OCI-LY7 (cell line): ENCODE data around the gene GRID1. TPM values are rescaled to one million over a fixed set of nuclear protein-coding genes. Genes with fewer than 3 reads are reported as not detected.

Experiments
- BruUV-seq: library from RNA; stranded (reverse); fragments of 400-500 nt; replicated peaks from 2 replicates; lab custom pipeline; 2021; lab: Mats Ljungman, UMichigan
- CTCF ChIA-PET: fragments of 300-600 bp; sonication (Branson Sonifier 250); formaldehyde crosslinking; loops from one replicate; lab custom pipeline; 2022; ENCODE audit warnings: antibody characterized with exemption; ENCODE audit not compliant: unreplicated experiment; lab: Charles Lee
- POLR2A ChIA-PET: fragments of 300-600 bp; sonication (Branson Sonifier 250); formaldehyde crosslinking; loops from one replicate; lab custom pipeline; 2022; ENCODE audit warnings: antibody characterized with exemption; lab: Charles Lee
- DNase-seq: peaks from one replicate; pipeline ENCODE4 v3.0.0-alpha.2; 2015; ENCODE audit warnings: low spot score
- H2AFZ ChIP-seq: fragments of 200-600 bp; sonication (generic), shearing (Covaris generic); 2 replicates; pipeline ENCODE4 v1.6.1; 2014; ENCODE audit warnings: mild to moderate bottlenecking, antibody characterized with exemption, low read length, moderate library complexity
- H3K27ac ChIP-seq: fragments of 200-600 bp; sonication (generic); 2 replicates; pipeline ENCODE4 v1.5.1; 2014; ENCODE audit warnings: mixed run types, low read depth, mild to moderate bottlenecking, moderate library complexity, low read length, inconsistent platforms; ENCODE audit not compliant: poor library complexity, severe bottlenecking
- H3K36me3 ChIP-seq: fragments of 200-600 bp; sonication (generic); 2 replicates; pipeline ENCODE4 v1.6.1; 2014; ENCODE audit warnings: mild to moderate bottlenecking, antibody characterized with exemption, low read length, moderate library complexity, mixed read lengths; ENCODE audit not compliant: insufficient read depth
- H3K4me1 ChIP-seq: fragments of 200-600 bp; sonication (generic); 2 replicates; pipeline ENCODE4 v1.5.1; 2014; ENCODE audit warnings: mild to moderate bottlenecking, low read length; ENCODE audit not compliant: insufficient read depth, poor library complexity, severe bottlenecking
- H3K4me2 ChIP-seq: fragments of 200-600 bp; sonication (generic); 2 replicates; pipeline ENCODE4 v1.6.1; 2014; ENCODE audit warnings: mild to moderate bottlenecking, low read length
- H3K4me3 ChIP-seq: fragments of 200-600 bp; sonication (generic); 2 replicates; pipeline ENCODE4 v1.5.1; 2014; ENCODE audit warnings: mild to moderate bottlenecking, low read depth, low read length; ENCODE audit not compliant: poor library complexity, severe bottlenecking
- H3K79me2 ChIP-seq: fragments of 200-600 bp; sonication (generic); 2 replicates; pipeline ENCODE4 v1.6.1; 2016; ENCODE audit warnings: low read depth, mild to moderate bottlenecking, low read length, moderate library complexity, mixed read lengths; ENCODE audit not compliant: insufficient read depth
- H3K9me2 ChIP-seq: fragments of 200-600 bp; sonication (generic); 2 replicates; pipeline ENCODE4 v1.6.1; 2016; ENCODE audit warnings: mild to moderate bottlenecking, low read length, mixed read lengths; ENCODE audit not compliant: insufficient read depth
- H3K9me3 ChIP-seq: fragments of 200-600 bp; sonication (generic); 2 replicates; pipeline ENCODE4 v1.6.1; 2014; ENCODE audit warnings: mild to moderate bottlenecking, mixed run types, low read length, mixed read lengths
- H4K20me1 ChIP-seq: fragments of 200-600 bp; sonication (generic); 2 replicates; pipeline ENCODE4 v1.6.1; 2014; ENCODE audit warnings: mild to moderate bottlenecking, antibody characterized with exemption, low read length, moderate library complexity, mixed read lengths; ENCODE audit not compliant: insufficient read depth
- EZH2phosphoT487 ChIP-seq: fragments of 200-600 bp; sonication (generic); IDR thresholded peaks from 2 replicates; pipeline ENCODE4 v1.6.1; 2018; ENCODE audit warnings: low read depth, borderline replicate concordance, mild to moderate bottlenecking, mixed run types, antibody characterized with exemption, low read length, moderate library complexity, mixed read lengths
- intact Hi-C: fragments of 100-400 bp; cut with micrococcal nuclease; formaldehyde crosslinking; loops from one replicate; pipeline ENCODE4 v1.10.0; 2022; ENCODE audit not compliant: unreplicated experiment
- total RNA-seq, 2 experiments: library from RNA; depleted of rRNA in 1 of 2; stranded (reverse); fragments of >200 nt in 1 of 2; shearing (Covaris generic) in 1 of 2; gene quantifications; 2 replicates each; pipeline ENCODE4 v1.2.3, GENCODE V29; 2014 to 2022
- TF ChIP-seq, protein P1 (sequence below): fragments of 200-600 bp; sonication (generic); conservative IDR thresholded peaks from 2 replicates; pipeline ENCODE4 v1.5.1; 2014; ENCODE audit warnings: mild to moderate bottlenecking, antibody characterized with exemption, low read length, moderate library complexity, mixed read lengths

GRID1 gene
- total RNA-seq, 2 experiments from 2014 or later: 1.6 to 3.7 TPM

DNA sequence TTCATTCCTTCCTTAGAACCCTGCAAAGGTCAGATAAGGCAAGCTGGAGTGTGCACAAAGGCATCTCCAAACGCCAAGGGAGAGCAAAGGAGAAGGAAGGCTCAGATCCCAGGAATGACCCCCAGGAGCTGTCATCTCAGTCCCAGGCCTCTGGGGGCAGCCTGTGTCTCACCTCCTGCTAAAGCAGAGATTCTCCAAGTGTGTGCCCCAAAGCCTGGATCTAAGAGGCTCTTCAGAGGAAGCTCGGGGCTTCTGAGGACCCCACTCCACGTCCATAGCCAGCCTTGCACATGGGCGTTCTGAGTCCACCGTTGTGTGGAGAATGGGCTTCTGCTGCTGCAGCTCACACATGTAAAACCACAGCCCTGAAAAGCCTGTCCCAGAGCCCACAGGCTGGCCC, 5.1 kb upstream of the GRID1 start:
- ChIA-PET POLR2A (no interaction called here), CTCF (no interaction called here)
- no peaks in the 10 kb centered on the region for H3K79me2 ChIP-seq
- H4K20me1 ChIP-seq: no peaks in the 10 kb centered on the region
- H3K27ac ChIP-seq: no peak overlapping the region
- intact Hi-C loops: loop anchor here (10.0 kb wide), 1 partner anchor 587 kb away; no protein-coding TSS in a partner anchor
- no peaks in the 10 kb centered on the region for H3K9me3 ChIP-seq
- no peak overlapping the region for H2AFZ ChIP-seq
- DNase-seq: no peak
- no TSS peak for BruUV-seq
- no peak overlapping the region for H3K4me2 ChIP-seq
- no peak overlapping the region for H3K4me3 ChIP-seq
- no peaks in the 10 kb centered on the region for H3K4me1 ChIP-seq
- peaks cover 6% of the 10 kb centered on the region; the same call in 1 of the 2 replicates for H3K36me3 ChIP-seq
- no peaks in the 10 kb centered on the region for H3K9me2 ChIP-seq
- TF ChIP-seq EZH2phosphoT487: no peak
- TF ChIP-seq, protein P1, sequence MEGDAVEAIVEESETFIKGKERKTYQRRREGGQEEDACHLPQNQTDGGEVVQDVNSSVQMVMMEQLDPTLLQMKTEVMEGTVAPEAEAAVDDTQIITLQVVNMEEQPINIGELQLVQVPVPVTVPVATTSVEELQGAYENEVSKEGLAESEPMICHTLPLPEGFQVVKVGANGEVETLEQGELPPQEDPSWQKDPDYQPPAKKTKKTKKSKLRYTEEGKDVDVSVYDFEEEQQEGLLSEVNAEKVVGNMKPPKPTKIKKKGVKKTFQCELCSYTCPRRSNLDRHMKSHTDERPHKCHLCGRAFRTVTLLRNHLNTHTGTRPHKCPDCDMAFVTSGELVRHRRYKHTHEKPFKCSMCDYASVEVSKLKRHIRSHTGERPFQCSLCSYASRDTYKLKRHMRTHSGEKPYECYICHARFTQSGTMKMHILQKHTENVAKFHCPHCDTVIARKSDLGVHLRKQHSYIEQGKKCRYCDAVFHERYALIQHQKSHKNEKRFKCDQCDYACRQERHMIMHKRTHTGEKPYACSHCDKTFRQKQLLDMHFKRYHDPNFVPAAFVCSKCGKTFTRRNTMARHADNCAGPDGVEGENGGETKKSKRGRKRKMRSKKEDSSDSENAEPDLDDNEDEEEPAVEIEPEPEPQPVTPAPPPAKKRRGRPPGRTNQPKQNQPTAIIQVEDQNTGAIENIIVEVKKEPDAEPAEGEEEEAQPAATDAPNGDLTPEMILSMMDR: peak; percentile 21; the same call in 1 of the 2 replicates

DNA sequence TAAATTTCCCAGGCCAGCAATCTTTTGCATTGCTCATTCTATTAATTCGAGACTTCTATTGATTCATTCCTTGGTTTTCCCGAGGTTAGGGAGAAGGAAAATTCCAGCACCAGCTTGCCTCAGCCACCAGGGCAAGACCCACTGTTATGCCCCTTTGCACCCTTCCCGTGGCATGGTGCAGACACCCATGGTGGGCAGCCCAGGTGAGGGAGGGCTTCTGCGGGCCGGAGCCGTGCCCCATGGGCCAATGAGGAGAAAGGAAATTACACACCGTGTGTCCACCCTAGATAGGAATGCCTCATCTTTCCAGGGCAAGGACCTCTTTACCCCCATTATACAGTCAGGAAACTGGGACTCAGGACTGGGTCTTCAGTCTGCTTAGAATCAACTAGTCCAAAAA, 4.5 kb upstream of the GRID1 start:
- no peak overlapping the region for H3K27ac ChIP-seq
- H3K4me2 ChIP-seq: no peak overlapping the region
- no peak for DNase-seq
- BruUV-seq: no TSS peak
- H3K36me3 ChIP-seq: peaks cover 6% of the 10 kb centered on the region; the same call in 1 of the 2 replicates
- no peaks in the 10 kb centered on the region for H3K9me2 ChIP-seq
- H4K20me1 ChIP-seq: no peaks in the 10 kb centered on the region
- H3K4me3 ChIP-seq: no peak overlapping the region
- no peaks in the 10 kb centered on the region for H3K4me1 ChIP-seq
- intact Hi-C loops: loop anchor here (10.0 kb wide), 1 partner anchor 586 kb away; no protein-coding TSS in a partner anchor
- H3K79me2 ChIP-seq: no peaks in the 10 kb centered on the region
- CTCF ChIA-PET: no interaction called here
- no peak overlapping the region for H2AFZ ChIP-seq
- POLR2A ChIA-PET: interaction anchor here (1.0 kb wide), 1 partner anchor 10 kb away, joined by 3 read pairs; no protein-coding TSS in a partner anchor
- H3K9me3 ChIP-seq: no peaks in the 10 kb centered on the region
- TF ChIP-seq, protein P1: no peak
- TF ChIP-seq EZH2phosphoT487: no peak

DNA sequence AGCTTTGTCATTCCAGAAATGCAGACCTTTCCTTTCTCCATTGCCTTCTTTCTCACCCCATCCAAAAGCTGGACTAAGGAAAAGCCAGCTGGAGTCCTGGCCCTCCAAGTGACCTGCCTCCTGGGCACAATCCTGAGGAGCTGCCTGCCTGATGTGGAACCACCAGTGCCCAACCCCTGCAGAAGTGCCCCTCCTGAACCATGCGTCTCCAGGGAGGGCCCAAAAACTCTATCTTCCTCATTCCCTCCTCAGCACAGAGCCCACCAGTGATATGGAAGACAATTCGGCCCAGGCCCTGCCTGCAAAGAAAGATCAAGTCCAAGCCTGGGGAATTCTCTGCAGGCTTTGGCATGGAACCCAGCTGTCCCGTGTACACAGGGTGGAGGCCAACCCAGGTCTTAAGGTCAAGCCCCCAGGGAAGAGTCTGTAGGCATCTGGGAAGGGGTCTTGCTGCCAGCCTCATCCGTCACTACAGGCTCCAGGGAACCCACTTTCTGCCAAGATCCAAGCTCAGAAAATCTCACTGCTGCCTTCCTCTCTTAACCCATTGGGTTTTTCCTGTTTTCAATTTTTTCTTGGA, 3.5 kb upstream of the GRID1 start:
- CTCF ChIA-PET: interaction anchor here (1.2 kb wide), 1 partner anchor 20 kb away, joined by 3 read pairs; no protein-coding TSS in a partner anchor

More for the DNA sequence above, 3.5 kb upstream of the GRID1 start:
- Histone ChIP-seq H2AFZ (no peak overlapping the region), H3K27ac (no peak overlapping the region), H3K4me1 (peaks cover 3% of the 10 kb centered on the region), H3K9me2 (no peaks in the 10 kb centered on the region), H3K4me3 (no peak overlapping the region), H3K79me2 (no peaks in the 10 kb centered on the region), H3K9me3 (no peaks in the 10 kb centered on the region), H4K20me1 (no peaks in the 10 kb centered on the region), H3K36me3 (peaks cover 3% of the 10 kb centered on the region; the same call in 1 of the 2 replicates), H3K4me2 (no peak overlapping the region)
- POLR2A ChIA-PET: interaction anchor here (1.0 to 1.5 kb wide), 2 partner anchors 9 to 11 kb away, joined by 3 read pairs; no protein-coding TSS in a partner anchor
- TF ChIP-seq EZH2phosphoT487: no peak
- TF ChIP-seq, protein P1: no peak
- intact Hi-C loops: loop anchor here (10.0 kb wide), 1 partner anchor 585 kb away; no protein-coding TSS in a partner anchor
- no TSS peak for BruUV-seq
- DNase-seq: no peak
